Karpas-422 (cell line): ENCODE data around the gene PIN1. TPM values are rescaled to one million over a fixed set of nuclear protein-coding genes. Genes with fewer than 3 reads are reported as not detected.

ENCODE experiments used
- DNase-seq: peaks from one replicate; pipeline ENCODE4 v3.0.0-alpha.2; 2015
- H2AFZ ChIP-seq: fragments of 200-600 bp; sonication (generic); 2 replicates; pipeline ENCODE4 v1.6.1; 2014; ENCODE audit warnings: antibody characterized with exemption, low read length, mixed read lengths
- H3K27ac ChIP-seq: fragments of 200-600 bp; sonication (generic); 2 replicates; pipeline ENCODE4 v1.5.1; 2014; ENCODE audit warnings: mild to moderate bottlenecking, low read length, moderate library complexity
- H3K27me3 ChIP-seq: fragments of 200-600 bp; sonication (generic); 2 replicates; pipeline ENCODE4 v1.6.1; 2014; ENCODE audit warnings: low read length, mixed read lengths
- H3K36me3 ChIP-seq: fragments of 200-600 bp; sonication (generic); 2 replicates; pipeline ENCODE4 v1.6.1; 2014; ENCODE audit warnings: low read length, mixed read lengths; ENCODE audit not compliant: insufficient read depth
- H3K4me1 ChIP-seq: fragments of 200-600 bp; sonication (generic); 2 replicates; pipeline ENCODE4 v1.6.1; 2014; ENCODE audit warnings: mild to moderate bottlenecking, low read length, mixed read lengths
- H3K4me2 ChIP-seq: fragments of 200-600 bp; sonication (generic); 2 replicates; pipeline ENCODE4 v1.6.1; 2014; ENCODE audit warnings: low read length, low read depth, mild to moderate bottlenecking; ENCODE audit not compliant: poor library complexity, severe bottlenecking
- H3K4me3 ChIP-seq: fragments of 200-600 bp; sonication (generic); 2 replicates; pipeline ENCODE4 v1.5.1; 2014; ENCODE audit warnings: mild to moderate bottlenecking, antibody characterized with exemption, low read length, mixed read lengths
- H3K79me2 ChIP-seq: fragments of 200-600 bp; sonication (generic); 2 replicates; pipeline ENCODE4 v1.6.1; 2014; ENCODE audit warnings: mild to moderate bottlenecking, low read length, mixed read lengths
- H3K9ac ChIP-seq: fragments of 200-600 bp; sonication (generic); 2 replicates; pipeline ENCODE4 v1.6.0; 2014; ENCODE audit warnings: low read length
- H3K9me2 ChIP-seq: fragments of 200-600 bp; sonication (generic), shearing (Covaris generic); replicated peaks from 2 replicates; pipeline ENCODE4 v1.6.0; 2014; ENCODE audit warnings: mild to moderate bottlenecking, low read length, moderate library complexity; ENCODE audit not compliant: insufficient read depth
- H3K9me3 ChIP-seq: fragments of 300-700, 200-600 bp; sonication (generic); 2 replicates; pipeline ENCODE4 v1.6.1; 2014; ENCODE audit warnings: low read length, mixed read lengths
- H4K20me1 ChIP-seq: fragments of 200-600 bp; sonication (generic); 2 replicates; pipeline ENCODE4 v1.6.1; 2014; ENCODE audit warnings: mild to moderate bottlenecking, antibody characterized with exemption, low read length, low read depth; ENCODE audit not compliant: insufficient read depth
- total RNA-seq: library from RNA; depleted of rRNA; stranded (reverse); fragments of >200 nt; shearing (Covaris generic); gene quantifications from 2 replicates; pipeline ENCODE4 v1.2.3, GENCODE V29; 2014; ENCODE audit warnings: low replicate concordance

The PIN1 gene
- total RNA-seq, 1 experiment from 2014 or later = 56.9 TPM

GRCh38 chr19:9877780-9878510 lies 42.8 kb downstream of the PIN1 start:
- no peaks in the 10 kb centered on the region for H3K9me2 ChIP-seq
- no peaks in the 10 kb centered on the region for H3K27me3 ChIP-seq
- no peak overlapping the region for H2AFZ ChIP-seq
- H3K9me3 ChIP-seq = no peaks in the 10 kb centered on the region
- no peaks in the 10 kb centered on the region for H4K20me1 ChIP-seq
- no peak for DNase-seq
- H3K27ac ChIP-seq = no peak overlapping the region
- H3K9ac ChIP-seq = no peak overlapping the region
- H3K4me1 ChIP-seq = no peaks in the 10 kb centered on the region; the same call in 1 of the 2 replicates
- no peaks in the 10 kb centered on the region for H3K79me2 ChIP-seq
- H3K36me3 ChIP-seq = no peaks in the 10 kb centered on the region
- no peak overlapping the region for H3K4me3 ChIP-seq
- no peak overlapping the region for H3K4me2 ChIP-seq

DNA sequence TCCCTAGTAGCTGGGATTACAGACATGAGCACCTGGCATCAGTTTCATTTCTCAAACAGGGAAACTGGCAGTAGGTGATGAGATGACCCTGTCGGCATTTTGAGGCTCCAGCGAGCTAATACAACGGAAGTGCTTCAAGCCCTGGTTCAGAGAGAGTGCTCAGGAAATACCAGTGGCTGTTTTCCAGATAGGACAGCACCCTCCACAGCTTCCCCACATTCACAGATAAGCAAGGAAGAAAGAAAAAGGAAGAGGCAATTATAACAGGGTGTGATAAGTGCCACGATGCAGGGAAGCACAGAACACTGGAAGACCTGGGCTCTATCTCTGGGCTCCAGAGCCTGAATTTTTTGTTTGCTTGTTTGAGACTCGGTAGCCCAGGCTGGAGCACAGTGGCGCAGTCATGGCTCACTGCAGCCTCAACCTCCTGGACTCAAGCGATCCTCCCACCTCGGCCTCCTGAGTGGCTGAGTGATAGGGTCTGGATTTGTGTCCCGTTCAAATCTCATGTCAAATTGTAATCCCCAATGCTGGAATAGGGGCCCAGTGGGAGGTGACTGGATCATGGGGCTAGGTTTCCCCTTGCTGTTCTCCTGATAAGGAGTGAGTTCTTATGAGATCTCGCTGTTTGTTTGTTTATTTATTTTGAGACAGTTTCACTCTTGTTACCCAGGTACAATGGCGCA lies 43.5 kb downstream of the PIN1 start:
- H3K4me1 ChIP-seq = no peaks in the 10 kb centered on the region; the same call in 1 of the 2 replicates
- no peak for DNase-seq
- no peaks in the 10 kb centered on the region for H4K20me1 ChIP-seq
- no peak overlapping the region for H2AFZ ChIP-seq
- H3K4me2 ChIP-seq = no peak overlapping the region
- H3K4me3 ChIP-seq = no peak overlapping the region
- H3K9ac ChIP-seq = no peak overlapping the region
- no peak overlapping the region for H3K27ac ChIP-seq
- no peaks in the 10 kb centered on the region for H3K79me2 ChIP-seq
- H3K27me3 ChIP-seq = no peaks in the 10 kb centered on the region
- H3K9me2 ChIP-seq = no peaks in the 10 kb centered on the region
- no peaks in the 10 kb centered on the region for H3K9me3 ChIP-seq
- H3K36me3 ChIP-seq = no peaks in the 10 kb centered on the region

DNA sequence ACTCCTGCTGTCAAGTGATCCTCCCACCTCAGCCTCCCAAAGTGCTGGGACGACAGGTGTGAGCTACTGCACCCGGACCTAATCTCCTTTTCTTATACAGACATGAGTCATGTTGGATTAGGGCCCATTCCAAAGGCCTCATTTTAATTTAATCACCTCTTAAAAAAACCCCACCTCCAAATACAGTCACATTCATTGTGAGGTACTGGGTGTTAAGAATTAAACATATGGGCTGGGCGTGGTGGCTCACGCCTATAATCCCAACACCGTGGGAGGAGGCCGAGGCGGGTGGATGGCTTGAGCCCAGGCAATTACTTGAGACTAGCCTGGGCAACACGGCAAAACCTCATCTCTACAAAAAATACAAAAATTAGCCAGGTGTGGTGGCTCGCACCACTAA lies 46.6 kb downstream of the PIN1 start:
- H4K20me1 ChIP-seq = no peaks in the 10 kb centered on the region
- no peak overlapping the region for H3K9ac ChIP-seq
- no peak overlapping the region for H3K4me2 ChIP-seq
- H3K4me3 ChIP-seq = no peak overlapping the region
- H3K79me2 ChIP-seq = no peaks in the 10 kb centered on the region
- no peak overlapping the region for H3K27ac ChIP-seq
- H3K36me3 ChIP-seq = no peaks in the 10 kb centered on the region
- no peaks in the 10 kb centered on the region; the same call in 1 of the 2 replicates for H3K4me1 ChIP-seq
- DNase-seq = no peak
- no peaks in the 10 kb centered on the region for H3K27me3 ChIP-seq
- no peaks in the 10 kb centered on the region for H3K9me2 ChIP-seq
- no peaks in the 10 kb centered on the region for H3K9me3 ChIP-seq
- H2AFZ ChIP-seq = no peak overlapping the region

- Histone ChIP-seq H3K9ac (no peak overlapping the region), H3K9me2 (no peaks in the 10 kb centered on the region), H3K9me3 (no peaks in the 10 kb centered on the region), H3K4me1 (no peaks in the 10 kb centered on the region), H3K36me3 (no peaks in the 10 kb centered on the region), H3K4me3 (no peak overlapping the region), H3K27me3 (no peaks in the 10 kb centered on the region), H3K79me2 (no peaks in the 10 kb centered on the region), H3K4me2 (no peak overlapping the region), H3K27ac (no peak overlapping the region), H2AFZ (no peak overlapping the region), H4K20me1 (no peaks in the 10 kb centered on the region)
- no peak for DNase-seq
These were observed 48.2 kb downstream of the PIN1 start for GRCh38 chr19:9883231-9883758.

DNA sequence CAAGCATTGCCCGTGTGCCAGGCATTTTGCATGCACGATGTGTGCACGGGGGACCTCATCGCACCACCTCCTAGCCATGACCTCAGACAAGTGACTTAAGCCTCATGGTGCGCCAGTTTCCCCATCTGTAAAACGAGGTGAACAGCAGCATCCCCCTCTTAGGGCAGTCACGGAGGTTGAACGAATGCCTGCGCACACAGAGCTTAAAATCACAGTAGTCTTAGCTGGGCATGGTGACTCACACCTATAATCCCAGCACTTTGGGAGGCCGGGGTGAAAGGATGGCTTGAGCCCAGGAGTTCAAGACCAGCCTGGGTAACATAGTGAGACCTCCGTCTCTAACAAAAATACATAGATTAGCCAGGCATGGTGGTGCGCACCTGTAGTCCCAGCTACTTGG lies 48.6 kb downstream of the PIN1 start:
- H3K27me3 ChIP-seq = no peaks in the 10 kb centered on the region
- no peaks in the 10 kb centered on the region for H3K79me2 ChIP-seq
- H3K4me2 ChIP-seq = no peak overlapping the region

DNA sequence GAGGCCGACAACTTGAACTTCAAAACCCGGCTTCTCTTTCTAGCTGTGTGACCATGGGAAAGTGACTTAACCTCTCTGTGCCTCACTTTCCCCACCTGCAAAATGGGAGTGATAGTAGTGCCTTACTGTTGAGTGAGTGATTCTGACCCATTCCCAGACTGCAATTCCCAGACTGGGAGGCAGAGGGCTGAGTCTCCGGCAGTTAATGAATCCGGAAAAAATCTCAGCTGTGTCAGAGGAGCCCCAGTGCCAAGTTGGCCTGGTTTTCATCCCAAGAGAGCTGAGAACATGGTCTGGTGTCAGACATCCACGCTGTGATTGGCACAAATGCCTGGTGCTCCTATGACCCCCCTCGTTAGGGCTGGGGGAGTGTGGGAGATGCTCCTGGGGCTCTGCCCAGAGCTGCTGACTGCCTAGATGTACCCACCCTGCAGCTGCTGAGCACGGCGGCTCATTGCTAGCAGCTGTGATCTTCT lies 50.0 kb downstream of the PIN1 start:
- no peak overlapping the region for H3K4me2 ChIP-seq
- H4K20me1 ChIP-seq = no peaks in the 10 kb centered on the region

More for the DNA sequence above, 48.6 kb downstream of the PIN1 start:
- Histone ChIP-seq H3K27ac (no peak overlapping the region), H3K9me2 (no peaks in the 10 kb centered on the region), H2AFZ (no peak overlapping the region), H3K4me3 (no peak overlapping the region), H3K4me1 (no peaks in the 10 kb centered on the region), H4K20me1 (no peaks in the 10 kb centered on the region), H3K9me3 (no peaks in the 10 kb centered on the region), H3K9ac (no peak overlapping the region), H3K36me3 (no peaks in the 10 kb centered on the region)
- DNase-seq = no peak

DNA sequence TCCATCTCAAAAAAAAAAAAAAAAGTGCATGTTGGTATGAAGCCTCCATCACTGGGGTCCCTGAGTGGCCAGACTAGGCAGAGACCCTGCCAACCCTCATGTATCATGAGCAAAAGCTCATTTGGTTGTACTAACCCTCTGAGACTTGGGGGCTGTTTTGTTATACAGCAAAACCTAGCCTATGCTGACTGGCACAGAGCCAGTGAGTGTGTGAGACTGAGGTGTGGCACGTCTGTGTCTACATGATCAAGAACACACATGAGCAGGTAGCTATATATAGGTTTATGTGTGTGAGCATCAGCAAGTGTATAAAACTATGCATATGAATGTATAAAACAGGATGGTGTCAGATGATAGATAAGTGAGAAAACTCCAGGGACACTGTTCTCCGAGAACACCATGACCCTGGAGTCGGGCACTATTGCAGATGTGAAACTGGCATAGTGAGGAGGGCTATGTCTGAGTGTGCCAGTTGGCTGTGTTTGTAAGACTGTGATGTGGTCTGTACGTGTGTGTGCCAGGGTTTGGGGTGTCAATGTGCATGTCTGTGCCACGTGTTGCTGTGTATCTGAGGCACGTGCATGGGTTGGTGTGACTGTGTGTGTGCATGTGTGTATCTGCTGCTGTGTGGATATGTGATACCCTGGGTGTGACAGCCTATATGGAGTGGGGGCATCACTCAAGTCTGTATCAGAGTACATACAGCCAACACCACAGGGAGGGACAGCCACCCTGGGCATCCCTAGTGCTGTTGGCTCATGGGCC lies 56.7 kb downstream of the PIN1 start:
- Histone ChIP-seq H2AFZ (no peak overlapping the region), H3K27me3 (no peaks in the 10 kb centered on the region), H3K4me1 (no peaks in the 10 kb centered on the region), H3K4me3 (no peak overlapping the region), H3K9me3 (no peaks in the 10 kb centered on the region), H3K36me3 (no peaks in the 10 kb centered on the region), H3K9me2 (no peaks in the 10 kb centered on the region), H3K27ac (no peak overlapping the region), H3K79me2 (no peaks in the 10 kb centered on the region), H3K9ac (no peak overlapping the region), H4K20me1 (no peaks in the 10 kb centered on the region), H3K4me2 (no peak overlapping the region)
- no peak for DNase-seq

More for the DNA sequence above, 50.0 kb downstream of the PIN1 start:
- Histone ChIP-seq H3K9ac (no peak overlapping the region), H3K79me2 (no peaks in the 10 kb centered on the region), H3K36me3 (no peaks in the 10 kb centered on the region), H3K27ac (no peak overlapping the region), H3K9me3 (no peaks in the 10 kb centered on the region), H2AFZ (no peak overlapping the region), H3K4me1 (no peaks in the 10 kb centered on the region), H3K4me3 (no peak overlapping the region), H3K9me2 (no peaks in the 10 kb centered on the region), H3K27me3 (no peaks in the 10 kb centered on the region)
- no peak for DNase-seq
